Keratinocyte (primary cell): ENCODE data around the gene FAM162A. TPM values are rescaled to one million over a fixed set of nuclear protein-coding genes. Genes with fewer than 3 reads are reported as not detected.

Source experiments
- DNase-seq: peaks from one replicate; pipeline ENCODE4 v3.0.0-alpha.2; 2011; ENCODE audit warnings: low read depth, missing footprints, low spot score
- FAIRE-seq: peaks from 2 replicates; lab custom pipeline; 2011; peaks lifted over from hg19 to GRCh38; lab: Jason Lieb, UNC
- H2AFZ ChIP-seq: 2 replicates; pipeline ENCODE4 v1.6.0; 2012; ENCODE audit warnings: low read length, control low read depth, inconsistent platforms; ENCODE audit not compliant: control insufficient read depth
- H3K27ac ChIP-seq: 2 replicates; pipeline ENCODE4 v1.5.1; 2011; ENCODE audit warnings: low read length; ENCODE audit not compliant: control insufficient read depth, insufficient read depth
- H3K27me3 ChIP-seq: 3 replicates; pipeline ENCODE4 v1.6.0; 2011; ENCODE audit warnings: low read length; ENCODE audit not compliant: control insufficient read depth, insufficient read depth; ENCODE audit errors: extremely low read depth
- H3K36me3 ChIP-seq, 2 experiments: 2 replicates in 1 of 2; 3 replicates in 1 of 2; pipeline ENCODE4 v1.5.1; 2011; ENCODE audit warnings: low read length in 2 of 2, mild to moderate bottlenecking in 1 of 2; ENCODE audit not compliant: control insufficient read depth in 2 of 2, insufficient read depth in 2 of 2; ENCODE audit errors: extremely low read depth in 1 of 2
- H3K4me1 ChIP-seq: 3 replicates; pipeline ENCODE4 v1.5.1; 2011; ENCODE audit warnings: low read length; ENCODE audit not compliant: control insufficient read depth, insufficient read depth; ENCODE audit errors: extremely low read depth
- H3K4me2 ChIP-seq: 3 replicates; pipeline ENCODE4 v1.6.0; 2011; ENCODE audit warnings: low read depth, low read length; ENCODE audit not compliant: control insufficient read depth, insufficient read depth; ENCODE audit errors: extremely low read depth
- H3K4me3 ChIP-seq, 3 experiments: fragments of 200-600 bp in 1 of 3; sonication (generic) in 1 of 3; 2 replicates in 2 of 3; 3 replicates in 1 of 3; pipeline ENCODE4 v1.5.1; 2011 to 2016; ENCODE audit warnings: low read length in 3 of 3, mild to moderate bottlenecking in 3 of 3, control low read depth in 2 of 3, inconsistent platforms in 1 of 3, low read depth in 1 of 3, mixed read lengths in 1 of 3, mixed run types in 1 of 3, moderate library complexity in 1 of 3; ENCODE audit not compliant: control insufficient read depth in 2 of 3, insufficient read depth in 2 of 3; ENCODE audit errors: extremely low read depth in 1 of 3
- H3K79me2 ChIP-seq: 2 replicates; pipeline ENCODE4 v1.6.0; 2012; ENCODE audit warnings: low read length; ENCODE audit not compliant: control insufficient read depth, insufficient read depth
- H3K9ac ChIP-seq: 3 replicates; pipeline ENCODE4 v1.6.0; 2011; ENCODE audit warnings: low read length; ENCODE audit not compliant: control insufficient read depth, insufficient read depth; ENCODE audit errors: extremely low read depth
- H3K9me1 ChIP-seq: 3 replicates; pipeline ENCODE4 v1.6.0; 2011; ENCODE audit warnings: low read length; ENCODE audit not compliant: control insufficient read depth, insufficient read depth; ENCODE audit errors: extremely low read depth
- H3K9me3 ChIP-seq: 2 replicates; pipeline ENCODE4 v1.5.1; 2012; ENCODE audit warnings: low read depth, low read length; ENCODE audit not compliant: control insufficient read depth
- H4K20me1 ChIP-seq: 3 replicates; pipeline ENCODE4 v1.6.0; 2011; ENCODE audit warnings: low read length; ENCODE audit not compliant: control insufficient read depth, insufficient read depth; ENCODE audit errors: extremely low read depth
- CTCF ChIP-seq, 3 experiments: IDR thresholded peaks in 1 of 3; conservative IDR thresholded peaks in 1 of 3; optimal IDR thresholded peaks in 1 of 3; 2 replicates in 2 of 3; 3 replicates in 1 of 3; pipeline versions ENCODE3 to v1.5.1; 2011; ENCODE audit warnings: low read length in 3 of 3, mild to moderate bottlenecking in 3 of 3, moderate library complexity in 2 of 3, control low read depth in 1 of 3, inconsistent platforms in 1 of 3; ENCODE audit not compliant: insufficient read depth in 2 of 3; ENCODE audit errors: extremely low read depth in 1 of 3
- EZH2 ChIP-seq: IDR thresholded peaks from one replicate; pipeline ENCODE4 v1.6.1; 2012; ENCODE audit warnings: inconsistent platforms, mild to moderate bottlenecking, low read length, moderate library complexity
- dilution Hi-C: fragments of 300-500 bp; cut with MboI; formaldehyde crosslinking; loops from one replicate; pipeline ENCODE4 v1.7.0; 2020; ENCODE audit warnings: low sequenced_read_pairs; ENCODE audit not compliant: extremely low pct_ligation_motif_present
- polyA plus RNA-seq, 5 experiments: library from polyadenylated mRNA; depleted of rRNA in 3 of 5; stranded (reverse) in 3 of 5; stranded (forward) in 1 of 5; unstranded in 1 of 5; fragments of >200 nt; gene quantifications; 1 replicate in 1 of 5; 2 replicates in 3 of 5; 3 replicates in 1 of 5; pipeline versions ENCODE4 v1.2.1 to v1.2.3, GENCODE V29; 2011 to 2012; ENCODE audit warnings: missing spikeins in 2 of 5, low read depth in 1 of 5, low replicate concordance in 1 of 5

The FAM162A gene
- polyA plus RNA-seq, 1 donor (not counting 4 experiments of a cell fraction or from before 2014, with no cell fraction given), result 124 TPM

- no peaks in the 10 kb centered on the region for H3K9me3 ChIP-seq
- no peaks in the 10 kb centered on the region for H4K20me1 ChIP-seq
- H3K4me2 ChIP-seq, result no peak overlapping the region
- H3K9me1 ChIP-seq, result no peaks in the 10 kb centered on the region
- H3K4me3 ChIP-seq, result no peak overlapping the region
- dilution Hi-C loops, result no loop called here
- H3K9ac ChIP-seq, result no peak overlapping the region
- no peak for DNase-seq
- FAIRE-seq, result peak; percentile 88
- no peaks in the 10 kb centered on the region for H3K79me2 ChIP-seq
- no peak overlapping the region for H2AFZ ChIP-seq
- TF ChIP-seq CTCF (optimal IDR thresholded peaks at IDR 0.05 in 1 of 3, IDR thresholded peaks at IDR 0.05 in 1 of 3, conservative IDR thresholded peaks at IDR 0.05 in 1 of 3; ENCODE audit: extremely low read depth in 1 of 3, insufficient read depth in 2 of 3, low read length in 3 of 3) (no peak), EZH2 (no peak)
- peaks cover 11% of the 10 kb centered on the region for H3K4me1 ChIP-seq
- H3K36me3 ChIP-seq, result peaks cover 5 to 7% of the 10 kb centered on the region in 2 experiments
- H3K27ac ChIP-seq, result no peak overlapping the region
- H3K27me3 ChIP-seq, result no peaks in the 10 kb centered on the region
Observed at GRCh38 chr3:122403489-122403888, 19.5 kb downstream of the FAM162A start.

- H4K20me1 ChIP-seq, result no peaks in the 10 kb centered on the region
- H3K27ac ChIP-seq, result no peak overlapping the region
- peaks cover 11% of the 10 kb centered on the region for H3K4me1 ChIP-seq
- no peak for DNase-seq
- H3K4me3 ChIP-seq, result no peak overlapping the region
- dilution Hi-C loops, result no loop called here
- no peak overlapping the region for H3K4me2 ChIP-seq
- H3K9ac ChIP-seq, result no peak overlapping the region
- H3K9me1 ChIP-seq, result no peaks in the 10 kb centered on the region
- H3K36me3 ChIP-seq, result peaks cover 7 to 9% of the 10 kb centered on the region in 2 experiments
- H2AFZ ChIP-seq, result no peak overlapping the region
- FAIRE-seq, result no peak
- no peaks in the 10 kb centered on the region for H3K9me3 ChIP-seq
- no peaks in the 10 kb centered on the region for H3K79me2 ChIP-seq
- TF ChIP-seq CTCF (optimal IDR thresholded peaks at IDR 0.05 in 1 of 3, IDR thresholded peaks at IDR 0.05 in 1 of 3, conservative IDR thresholded peaks at IDR 0.05 in 1 of 3; ENCODE audit: extremely low read depth in 1 of 3, insufficient read depth in 2 of 3, low read length in 3 of 3) (no peak), EZH2 (no peak)
- H3K27me3 ChIP-seq, result no peaks in the 10 kb centered on the region
Observed at GRCh38 chr3:122405015-122405414, 21.0 kb downstream of the FAM162A start.
